ENCODE data around the gene GRAP2. TPM values are rescaled to one million over a fixed set of nuclear protein-coding genes. Genes with fewer than 3 reads are reported as not detected.

The GRAP2 gene
- total and polyA plus RNA-seq, 2 experiments from 2014 or later = 0.42 TPM; not detected in 1

DNA sequence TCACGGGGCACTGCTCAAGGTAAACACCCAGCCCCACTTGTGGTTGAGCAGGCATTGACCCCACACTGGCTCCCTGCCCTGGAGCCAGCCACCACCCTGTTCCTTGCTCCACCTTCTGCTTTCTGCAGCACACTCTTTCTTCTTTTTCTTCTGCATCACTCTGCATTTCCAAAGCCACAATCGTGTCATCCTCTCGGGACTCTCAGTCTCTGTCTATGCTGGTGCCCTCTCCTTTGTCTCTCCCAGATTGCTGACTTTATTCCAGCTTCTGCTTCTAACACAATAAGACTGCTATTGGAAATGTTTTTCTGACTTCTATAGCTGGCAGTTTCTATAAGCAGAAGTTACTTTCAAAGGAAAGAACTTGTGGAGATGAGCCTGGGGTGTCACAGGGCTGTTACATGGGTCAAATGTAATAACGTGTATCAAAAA lies 14.4 kb downstream of the GRAP2 start:
- Mint-ChIP-seq H3K4me3 (no peak overlapping the region), H3K9me3 (no peaks in the 10 kb centered on the region), H3K4me1 (peaks cover 22% of the 10 kb centered on the region), H3K36me3 (ENCODE audit: low read depth) (no peaks in the 10 kb centered on the region), H3K27me3 (ENCODE audit: insufficient read depth, low read depth, poor library complexity) (peaks cover 4% of the 10 kb centered on the region), H3K27ac (no peak overlapping the region)
- H3K27ac ChIP-seq (ENCODE audit: low read depth) = no peak overlapping the region
- ATAC-seq (peak; percentile 78), DNase-seq (ENCODE audit: low spot score) (no peak)
- no peaks in the 10 kb centered on the region for H3F3A ChIP-seq (replicated peaks; ENCODE audit: low read depth)
- no peaks in the 10 kb centered on the region for H3K36me3 ChIP-seq (ENCODE audit: insufficient read depth)
- TF ChIP-seq STAT1 (IDR thresholded peaks at IDR 0.05; ENCODE audit: unreplicated experiment) = no peak
- no peak for TF ChIP-seq EZH2 (IDR thresholded peaks at IDR 0.05; ENCODE audit: low read depth, unreplicated experiment)
- no peak for TF ChIP-seq ZNF331 (CRISPR knock-in tag; IDR thresholded peaks at IDR 0.05; ENCODE audit: low read depth)
- no peak for TF ChIP-seq CREB1 (CRISPR knock-in tag; IDR thresholded peaks at IDR 0.05; ENCODE audit: low read depth)
- no peak for TF ChIP-seq EZH2phosphoT487 (IDR thresholded peaks at IDR 0.05; ENCODE audit: unreplicated experiment)
- no peak for TF ChIP-seq POLR2AphosphoS5 (IDR thresholded peaks at IDR 0.05; ENCODE audit: low read depth)
- TF ChIP-seq, protein P1, sequence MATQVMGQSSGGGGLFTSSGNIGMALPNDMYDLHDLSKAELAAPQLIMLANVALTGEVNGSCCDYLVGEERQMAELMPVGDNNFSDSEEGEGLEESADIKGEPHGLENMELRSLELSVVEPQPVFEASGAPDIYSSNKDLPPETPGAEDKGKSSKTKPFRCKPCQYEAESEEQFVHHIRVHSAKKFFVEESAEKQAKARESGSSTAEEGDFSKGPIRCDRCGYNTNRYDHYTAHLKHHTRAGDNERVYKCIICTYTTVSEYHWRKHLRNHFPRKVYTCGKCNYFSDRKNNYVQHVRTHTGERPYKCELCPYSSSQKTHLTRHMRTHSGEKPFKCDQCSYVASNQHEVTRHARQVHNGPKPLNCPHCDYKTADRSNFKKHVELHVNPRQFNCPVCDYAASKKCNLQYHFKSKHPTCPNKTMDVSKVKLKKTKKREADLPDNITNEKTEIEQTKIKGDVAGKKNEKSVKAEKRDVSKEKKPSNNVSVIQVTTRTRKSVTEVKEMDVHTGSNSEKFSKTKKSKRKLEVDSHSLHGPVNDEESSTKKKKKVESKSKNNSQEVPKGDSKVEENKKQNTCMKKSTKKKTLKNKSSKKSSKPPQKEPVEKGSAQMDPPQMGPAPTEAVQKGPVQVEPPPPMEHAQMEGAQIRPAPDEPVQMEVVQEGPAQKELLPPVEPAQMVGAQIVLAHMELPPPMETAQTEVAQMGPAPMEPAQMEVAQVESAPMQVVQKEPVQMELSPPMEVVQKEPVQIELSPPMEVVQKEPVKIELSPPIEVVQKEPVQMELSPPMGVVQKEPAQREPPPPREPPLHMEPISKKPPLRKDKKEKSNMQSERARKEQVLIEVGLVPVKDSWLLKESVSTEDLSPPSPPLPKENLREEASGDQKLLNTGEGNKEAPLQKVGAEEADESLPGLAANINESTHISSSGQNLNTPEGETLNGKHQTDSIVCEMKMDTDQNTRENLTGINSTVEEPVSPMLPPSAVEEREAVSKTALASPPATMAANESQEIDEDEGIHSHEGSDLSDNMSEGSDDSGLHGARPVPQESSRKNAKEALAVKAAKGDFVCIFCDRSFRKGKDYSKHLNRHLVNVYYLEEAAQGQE (IDR thresholded peaks at IDR 0.05; ENCODE audit: unreplicated experiment) = no peak
- TF ChIP-seq, protein P2, sequence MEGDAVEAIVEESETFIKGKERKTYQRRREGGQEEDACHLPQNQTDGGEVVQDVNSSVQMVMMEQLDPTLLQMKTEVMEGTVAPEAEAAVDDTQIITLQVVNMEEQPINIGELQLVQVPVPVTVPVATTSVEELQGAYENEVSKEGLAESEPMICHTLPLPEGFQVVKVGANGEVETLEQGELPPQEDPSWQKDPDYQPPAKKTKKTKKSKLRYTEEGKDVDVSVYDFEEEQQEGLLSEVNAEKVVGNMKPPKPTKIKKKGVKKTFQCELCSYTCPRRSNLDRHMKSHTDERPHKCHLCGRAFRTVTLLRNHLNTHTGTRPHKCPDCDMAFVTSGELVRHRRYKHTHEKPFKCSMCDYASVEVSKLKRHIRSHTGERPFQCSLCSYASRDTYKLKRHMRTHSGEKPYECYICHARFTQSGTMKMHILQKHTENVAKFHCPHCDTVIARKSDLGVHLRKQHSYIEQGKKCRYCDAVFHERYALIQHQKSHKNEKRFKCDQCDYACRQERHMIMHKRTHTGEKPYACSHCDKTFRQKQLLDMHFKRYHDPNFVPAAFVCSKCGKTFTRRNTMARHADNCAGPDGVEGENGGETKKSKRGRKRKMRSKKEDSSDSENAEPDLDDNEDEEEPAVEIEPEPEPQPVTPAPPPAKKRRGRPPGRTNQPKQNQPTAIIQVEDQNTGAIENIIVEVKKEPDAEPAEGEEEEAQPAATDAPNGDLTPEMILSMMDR (conservative IDR thresholded peaks at IDR 0.05; ENCODE audit: low read depth in 2 of 2) = no peak
- TF ChIP-seq, protein P3, sequence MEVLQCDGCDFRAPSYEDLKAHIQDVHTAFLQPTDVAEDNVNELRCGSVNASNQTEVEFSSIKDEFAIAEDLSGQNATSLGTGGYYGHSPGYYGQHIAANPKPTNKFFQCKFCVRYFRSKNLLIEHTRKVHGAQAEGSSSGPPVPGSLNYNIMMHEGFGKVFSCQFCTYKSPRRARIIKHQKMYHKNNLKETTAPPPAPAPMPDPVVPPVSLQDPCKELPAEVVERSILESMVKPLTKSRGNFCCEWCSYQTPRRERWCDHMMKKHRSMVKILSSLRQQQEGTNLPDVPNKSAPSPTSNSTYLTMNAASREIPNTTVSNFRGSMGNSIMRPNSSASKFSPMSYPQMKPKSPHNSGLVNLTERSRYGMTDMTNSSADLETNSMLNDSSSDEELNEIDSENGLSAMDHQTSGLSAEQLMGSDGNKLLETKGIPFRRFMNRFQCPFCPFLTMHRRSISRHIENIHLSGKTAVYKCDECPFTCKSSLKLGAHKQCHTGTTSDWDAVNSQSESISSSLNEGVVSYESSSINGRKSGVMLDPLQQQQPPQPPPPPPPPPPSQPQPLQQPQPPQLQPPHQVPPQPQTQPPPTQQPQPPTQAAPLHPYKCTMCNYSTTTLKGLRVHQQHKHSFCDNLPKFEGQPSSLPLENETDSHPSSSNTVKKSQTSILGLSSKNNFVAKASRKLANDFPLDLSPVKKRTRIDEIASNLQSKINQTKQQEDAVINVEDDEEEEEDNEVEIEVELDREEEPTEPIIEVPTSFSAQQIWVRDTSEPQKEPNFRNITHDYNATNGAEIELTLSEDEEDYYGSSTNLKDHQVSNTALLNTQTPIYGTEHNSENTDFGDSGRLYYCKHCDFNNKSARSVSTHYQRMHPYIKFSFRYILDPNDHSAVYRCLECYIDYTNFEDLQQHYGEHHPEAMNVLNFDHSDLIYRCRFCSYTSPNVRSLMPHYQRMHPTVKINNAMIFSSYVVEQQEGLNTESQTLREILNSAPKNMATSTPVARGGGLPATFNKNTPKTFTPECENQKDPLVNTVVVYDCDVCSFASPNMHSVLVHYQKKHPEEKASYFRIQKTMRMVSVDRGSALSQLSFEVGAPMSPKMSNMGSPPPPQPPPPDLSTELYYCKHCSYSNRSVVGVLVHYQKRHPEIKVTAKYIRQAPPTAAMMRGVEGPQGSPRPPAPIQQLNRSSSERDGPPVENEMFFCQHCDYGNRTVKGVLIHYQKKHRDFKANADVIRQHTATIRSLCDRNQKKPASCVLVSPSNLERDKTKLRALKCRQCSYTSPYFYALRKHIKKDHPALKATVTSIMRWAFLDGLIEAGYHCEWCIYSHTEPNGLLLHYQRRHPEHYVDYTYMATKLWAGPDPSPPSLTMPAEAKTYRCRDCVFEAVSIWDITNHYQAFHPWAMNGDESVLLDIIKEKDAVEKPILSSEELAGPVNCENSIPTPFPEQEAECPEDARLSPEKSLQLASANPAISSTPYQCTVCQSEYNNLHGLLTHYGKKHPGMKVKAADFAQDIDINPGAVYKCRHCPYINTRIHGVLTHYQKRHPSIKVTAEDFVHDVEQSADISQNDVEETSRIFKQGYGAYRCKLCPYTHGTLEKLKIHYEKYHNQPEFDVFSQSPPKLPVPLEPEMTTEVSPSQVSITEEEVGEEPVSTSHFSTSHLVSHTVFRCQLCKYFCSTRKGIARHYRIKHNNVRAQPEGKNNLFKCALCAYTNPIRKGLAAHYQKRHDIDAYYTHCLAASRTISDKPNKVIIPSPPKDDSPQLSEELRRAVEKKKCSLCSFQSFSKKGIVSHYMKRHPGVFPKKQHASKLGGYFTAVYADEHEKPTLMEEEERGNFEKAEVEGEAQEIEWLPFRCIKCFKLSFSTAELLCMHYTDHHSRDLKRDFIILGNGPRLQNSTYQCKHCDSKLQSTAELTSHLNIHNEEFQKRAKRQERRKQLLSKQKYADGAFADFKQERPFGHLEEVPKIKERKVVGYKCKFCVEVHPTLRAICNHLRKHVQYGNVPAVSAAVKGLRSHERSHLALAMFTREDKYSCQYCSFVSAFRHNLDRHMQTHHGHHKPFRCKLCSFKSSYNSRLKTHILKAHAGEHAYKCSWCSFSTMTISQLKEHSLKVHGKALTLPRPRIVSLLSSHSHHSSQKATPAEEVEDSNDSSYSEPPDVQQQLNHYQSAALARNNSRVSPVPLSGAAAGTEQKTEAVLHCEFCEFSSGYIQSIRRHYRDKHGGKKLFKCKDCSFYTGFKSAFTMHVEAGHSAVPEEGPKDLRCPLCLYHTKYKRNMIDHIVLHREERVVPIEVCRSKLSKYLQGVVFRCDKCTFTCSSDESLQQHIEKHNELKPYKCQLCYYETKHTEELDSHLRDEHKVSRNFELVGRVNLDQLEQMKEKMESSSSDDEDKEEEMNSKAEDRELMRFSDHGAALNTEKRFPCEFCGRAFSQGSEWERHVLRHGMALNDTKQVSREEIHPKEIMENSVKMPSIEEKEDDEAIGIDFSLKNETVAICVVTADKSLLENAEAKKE (CRISPR knock-in tag; IDR thresholded peaks at IDR 0.05) = no peak
- TF ChIP-seq NANOG (IDR thresholded peaks at IDR 0.05; ENCODE audit: borderline replicate concordance) = no peak
- TF ChIP-seq ZNF114 (CRISPR knock-in tag; IDR thresholded peaks at IDR 0.05) = no peak
- TF ChIP-seq, protein P4, sequence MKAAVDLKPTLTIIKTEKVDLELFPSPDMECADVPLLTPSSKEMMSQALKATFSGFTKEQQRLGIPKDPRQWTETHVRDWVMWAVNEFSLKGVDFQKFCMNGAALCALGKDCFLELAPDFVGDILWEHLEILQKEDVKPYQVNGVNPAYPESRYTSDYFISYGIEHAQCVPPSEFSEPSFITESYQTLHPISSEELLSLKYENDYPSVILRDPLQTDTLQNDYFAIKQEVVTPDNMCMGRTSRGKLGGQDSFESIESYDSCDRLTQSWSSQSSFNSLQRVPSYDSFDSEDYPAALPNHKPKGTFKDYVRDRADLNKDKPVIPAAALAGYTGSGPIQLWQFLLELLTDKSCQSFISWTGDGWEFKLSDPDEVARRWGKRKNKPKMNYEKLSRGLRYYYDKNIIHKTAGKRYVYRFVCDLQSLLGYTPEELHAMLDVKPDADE (IDR thresholded peaks at IDR 0.05) = no peak
- TF ChIP-seq JUNB (IDR thresholded peaks at IDR 0.05; ENCODE audit: unreplicated experiment) = no peak
- H3K4me1 ChIP-seq (ENCODE audit: insufficient read depth) = peaks cover 16% of the 10 kb centered on the region
- no peaks in the 10 kb centered on the region for H3K27me3 ChIP-seq (ENCODE audit: insufficient read depth)
- no peaks in the 10 kb centered on the region for H3K9me2 ChIP-seq (ENCODE audit: insufficient read depth)
- H3K4me3 ChIP-seq = no peak overlapping the region
- peak overlapping the region; percentile 66 for H3K4me2 ChIP-seq
- H3K79me2 ChIP-seq (replicated peaks; ENCODE audit: insufficient read depth) = no peaks in the 10 kb centered on the region
- no peaks in the 10 kb centered on the region for H4K20me1 ChIP-seq (replicated peaks; ENCODE audit: insufficient read depth)
- 0 out of 2 replicates have a peak overlapping the region, but pooled peaks have one; percentile 38 for H2AFZ ChIP-seq
